ENCODE data around the gene USP48.

DNA sequence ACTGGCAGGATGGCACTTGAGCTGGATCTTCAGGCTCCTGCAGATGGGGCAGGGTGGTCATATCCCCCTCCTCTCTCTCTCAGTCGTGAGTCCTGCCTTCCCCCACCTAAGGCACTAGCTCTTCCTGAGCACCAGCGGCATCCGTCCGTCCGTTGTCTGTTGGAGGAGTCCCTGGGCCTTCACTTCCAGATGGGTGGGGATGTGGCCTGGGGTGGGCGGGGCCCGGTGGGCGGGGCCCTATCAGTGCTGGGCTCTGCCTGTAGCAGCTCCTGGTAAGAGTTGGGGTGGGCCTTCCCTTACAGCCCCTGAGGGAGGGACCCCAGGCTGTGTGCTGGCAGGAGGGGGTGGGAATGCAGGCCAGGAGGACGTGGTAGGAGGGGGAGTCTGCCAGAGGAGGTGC, 39.4 kb upstream of the USP48 start:
- no peak for TF ChIP-seq POLR2A (IDR thresholded peaks at IDR 0.05)
- TF ChIP-seq, protein P1, sequence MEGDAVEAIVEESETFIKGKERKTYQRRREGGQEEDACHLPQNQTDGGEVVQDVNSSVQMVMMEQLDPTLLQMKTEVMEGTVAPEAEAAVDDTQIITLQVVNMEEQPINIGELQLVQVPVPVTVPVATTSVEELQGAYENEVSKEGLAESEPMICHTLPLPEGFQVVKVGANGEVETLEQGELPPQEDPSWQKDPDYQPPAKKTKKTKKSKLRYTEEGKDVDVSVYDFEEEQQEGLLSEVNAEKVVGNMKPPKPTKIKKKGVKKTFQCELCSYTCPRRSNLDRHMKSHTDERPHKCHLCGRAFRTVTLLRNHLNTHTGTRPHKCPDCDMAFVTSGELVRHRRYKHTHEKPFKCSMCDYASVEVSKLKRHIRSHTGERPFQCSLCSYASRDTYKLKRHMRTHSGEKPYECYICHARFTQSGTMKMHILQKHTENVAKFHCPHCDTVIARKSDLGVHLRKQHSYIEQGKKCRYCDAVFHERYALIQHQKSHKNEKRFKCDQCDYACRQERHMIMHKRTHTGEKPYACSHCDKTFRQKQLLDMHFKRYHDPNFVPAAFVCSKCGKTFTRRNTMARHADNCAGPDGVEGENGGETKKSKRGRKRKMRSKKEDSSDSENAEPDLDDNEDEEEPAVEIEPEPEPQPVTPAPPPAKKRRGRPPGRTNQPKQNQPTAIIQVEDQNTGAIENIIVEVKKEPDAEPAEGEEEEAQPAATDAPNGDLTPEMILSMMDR (IDR thresholded peaks at IDR 0.05): no peak

Data from vagina (tissue), 2 donors.